ENCODE measurements around the gene NLRC3.

NLRC3 gene

DNA sequence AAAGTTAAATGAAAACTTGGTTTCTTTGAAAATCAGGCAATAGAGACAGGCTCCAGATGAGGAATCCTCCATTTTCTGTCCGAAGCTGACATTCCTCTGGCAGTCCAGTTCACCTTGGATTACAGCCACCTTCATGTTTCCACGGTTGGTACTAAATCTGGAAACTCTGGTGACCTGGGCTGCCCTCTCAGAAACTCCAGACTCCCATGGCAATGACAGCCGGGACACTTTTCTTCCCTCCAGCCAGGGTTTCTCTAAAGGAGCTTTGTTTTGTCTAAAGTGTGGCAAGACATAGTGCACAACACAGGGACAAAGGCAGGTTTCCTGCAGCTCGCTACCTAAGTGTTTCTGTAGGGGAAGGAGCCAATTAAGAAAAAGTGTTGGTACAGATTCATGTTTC, 40.4 kb downstream of the NLRC3 start:
- TF ChIP-seq, protein P1, sequence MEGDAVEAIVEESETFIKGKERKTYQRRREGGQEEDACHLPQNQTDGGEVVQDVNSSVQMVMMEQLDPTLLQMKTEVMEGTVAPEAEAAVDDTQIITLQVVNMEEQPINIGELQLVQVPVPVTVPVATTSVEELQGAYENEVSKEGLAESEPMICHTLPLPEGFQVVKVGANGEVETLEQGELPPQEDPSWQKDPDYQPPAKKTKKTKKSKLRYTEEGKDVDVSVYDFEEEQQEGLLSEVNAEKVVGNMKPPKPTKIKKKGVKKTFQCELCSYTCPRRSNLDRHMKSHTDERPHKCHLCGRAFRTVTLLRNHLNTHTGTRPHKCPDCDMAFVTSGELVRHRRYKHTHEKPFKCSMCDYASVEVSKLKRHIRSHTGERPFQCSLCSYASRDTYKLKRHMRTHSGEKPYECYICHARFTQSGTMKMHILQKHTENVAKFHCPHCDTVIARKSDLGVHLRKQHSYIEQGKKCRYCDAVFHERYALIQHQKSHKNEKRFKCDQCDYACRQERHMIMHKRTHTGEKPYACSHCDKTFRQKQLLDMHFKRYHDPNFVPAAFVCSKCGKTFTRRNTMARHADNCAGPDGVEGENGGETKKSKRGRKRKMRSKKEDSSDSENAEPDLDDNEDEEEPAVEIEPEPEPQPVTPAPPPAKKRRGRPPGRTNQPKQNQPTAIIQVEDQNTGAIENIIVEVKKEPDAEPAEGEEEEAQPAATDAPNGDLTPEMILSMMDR (IDR thresholded peaks at IDR 0.05; ENCODE audit: borderline replicate concordance, insufficient read depth, low read depth, low read length): no peak
- H3K4me3 ChIP-seq (ENCODE audit: low read depth, low read length): no peak overlapping the region

GRCh38 chr16:3536271-3536731, 40.9 kb downstream of the NLRC3 start:
- no peak overlapping the region for H3K4me3 ChIP-seq (ENCODE audit: low read depth, low read length)
- TF ChIP-seq, protein P1 (IDR thresholded peaks at IDR 0.05; ENCODE audit: borderline replicate concordance, insufficient read depth, low read depth, low read length): no peak

- TF ChIP-seq, protein P1 (IDR thresholded peaks at IDR 0.05; ENCODE audit: borderline replicate concordance, insufficient read depth, low read depth, low read length): no peak
- H3K4me3 ChIP-seq (ENCODE audit: low read depth, low read length): no peak overlapping the region
These were observed 43.1 kb downstream of the NLRC3 start for GRCh38 chr16:3534126-3534525.

DNA sequence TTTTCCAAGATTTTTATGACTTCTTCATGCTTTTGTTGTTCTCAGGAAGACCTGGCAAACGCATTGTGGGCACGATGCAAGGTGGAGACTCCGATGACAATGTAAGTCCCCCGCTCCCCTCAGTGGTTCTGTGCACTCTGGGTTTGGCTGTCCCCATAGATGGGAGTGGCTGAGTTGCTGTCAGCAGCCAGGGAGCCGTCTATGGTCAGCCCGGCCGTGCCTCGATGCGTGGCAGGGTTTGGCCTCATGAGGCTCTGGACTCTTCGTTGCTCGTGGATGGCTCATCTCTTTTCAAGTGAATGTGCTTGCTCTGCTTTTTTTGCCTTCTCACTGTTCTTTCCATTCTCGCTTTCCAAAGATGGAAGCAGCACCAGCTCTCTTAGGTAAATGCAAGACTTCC, 44.5 kb downstream of the NLRC3 start:
- no peak overlapping the region for H3K4me3 ChIP-seq (ENCODE audit: low read depth, low read length)
- TF ChIP-seq, protein P1 (IDR thresholded peaks at IDR 0.05; ENCODE audit: borderline replicate concordance, insufficient read depth, low read depth, low read length): no peak

DNA sequence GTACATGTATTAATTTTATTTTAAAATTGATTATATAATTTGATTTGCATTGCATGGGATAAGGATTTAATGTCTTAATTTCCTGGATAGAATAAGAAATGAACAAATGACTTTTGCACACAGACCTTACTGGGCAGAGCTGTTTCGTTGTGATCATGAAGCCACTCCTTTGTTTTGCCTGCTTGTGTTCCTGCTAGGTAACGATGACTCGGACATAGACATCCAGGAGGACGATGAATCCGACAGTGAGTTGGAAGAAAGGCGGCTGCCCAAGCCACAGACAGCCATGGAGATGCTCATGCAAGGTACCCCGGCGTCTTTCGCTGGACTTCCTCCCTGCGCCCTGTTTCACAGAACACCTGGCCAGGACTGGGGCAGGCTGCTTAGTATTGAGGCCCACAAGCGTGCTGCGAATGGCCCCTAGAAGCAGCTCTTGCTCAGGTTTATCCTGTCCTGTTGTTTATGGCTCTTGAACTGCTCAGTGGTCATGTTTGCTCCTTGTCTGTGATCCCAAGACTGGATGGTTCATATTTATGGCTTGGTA, 46.8 kb downstream of the NLRC3 start:
- TF ChIP-seq, protein P1 (IDR thresholded peaks at IDR 0.05; ENCODE audit: borderline replicate concordance, insufficient read depth, low read depth, low read length): no peak

GRCh38 chr16:3529175-3529574, 48.0 kb downstream of the NLRC3 start:
- TF ChIP-seq, protein P1 (IDR thresholded peaks at IDR 0.05; ENCODE audit: borderline replicate concordance, insufficient read depth, low read depth, low read length): no peak
- H3K4me3 ChIP-seq (ENCODE audit: low read depth, low read length): no peak overlapping the region

More for the DNA sequence above, 46.8 kb downstream of the NLRC3 start:
- H3K4me3 ChIP-seq (ENCODE audit: low read depth, low read length): no peak overlapping the region

- TF ChIP-seq, protein P1 (IDR thresholded peaks at IDR 0.05; ENCODE audit: borderline replicate concordance, insufficient read depth, low read depth, low read length): no peak
- H3K4me3 ChIP-seq (ENCODE audit: low read depth, low read length): no peak overlapping the region
These were observed 48.8 kb downstream of the NLRC3 start for GRCh38 chr16:3528406-3528805.

Measured in GM12875 (cell line).